ENCODE data around the gene SRSF3. TPM values are rescaled to one million over a fixed set of nuclear protein-coding genes. Genes with fewer than 3 reads are reported as not detected.

SRSF3 gene
- total and polyA plus RNA-seq, 2 donors (not counting 1 experiment from before 2014, with no cell fraction given): 316 to 642 TPM

DNA sequence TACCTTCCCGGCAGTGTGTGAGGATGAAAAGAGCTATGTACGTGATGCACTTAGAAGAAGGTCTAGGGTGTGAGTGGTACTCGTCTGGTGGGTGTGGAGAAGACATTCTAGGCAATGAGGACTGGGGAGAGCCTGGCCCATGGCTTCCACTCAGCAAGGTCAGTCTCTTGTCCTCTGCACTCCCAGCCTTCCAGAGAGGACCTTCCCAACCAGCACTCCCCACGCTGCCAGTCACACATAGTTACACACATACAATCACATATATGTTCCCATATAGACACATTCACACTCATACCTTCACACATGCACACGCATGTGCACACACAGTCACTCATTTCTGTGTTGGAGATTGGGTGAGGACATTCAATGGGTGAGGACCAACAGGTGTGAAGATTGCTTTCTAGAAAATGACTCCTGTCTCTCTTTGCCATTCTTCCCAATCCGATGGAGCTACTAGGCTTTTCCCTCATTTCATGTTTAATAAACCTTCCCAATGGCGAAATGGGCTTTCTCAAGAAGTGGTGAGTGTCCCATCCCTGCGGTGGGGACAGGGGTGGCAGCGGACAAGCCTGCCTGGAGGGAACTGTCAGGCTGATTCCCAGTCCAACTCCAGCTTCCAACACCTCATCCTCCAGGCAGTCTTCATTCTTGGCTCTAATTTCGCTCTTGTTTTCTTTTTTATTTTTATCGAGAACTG, 30.4 kb downstream of the SRSF3 start:
- WGBS (ENCODE audit: insufficient coverage): 97% methylated on average over 5 of the region's 11 CpGs
- Histone ChIP-seq H4K20me1 (ENCODE audit: control insufficient read depth, insufficient read depth, low read length, poor library complexity, severe bottlenecking) (no peaks in the 10 kb centered on the region), H3K36me3 (replicated peaks in 1 of 2; ENCODE audit: control extremely low read depth in 1 of 2, control insufficient read depth in 1 of 2, extremely low read depth in 1 of 2, insufficient read depth in 2 of 2, low read length in 1 of 2) (no peaks in the 10 kb centered on the region), H3K27ac (ENCODE audit: low read length in 2 of 2) (no peak overlapping the region), H3K79me2 (ENCODE audit: control insufficient read depth, insufficient read depth, low read length) (no peaks in the 10 kb centered on the region), H3K4me1 (ENCODE audit: control insufficient read depth in 2 of 2, insufficient read depth in 2 of 2, low read length in 2 of 2) (peaks cover 26 to 35% of the 10 kb centered on the region in 2 donors), H2AFZ (ENCODE audit: insufficient read depth, low read depth, low read length, poor library complexity, severe bottlenecking) (no peak overlapping the region), H3K27me3 (replicated peaks in 1 of 4; ENCODE audit: control extremely low read depth in 1 of 4, control insufficient read depth in 3 of 4, insufficient read depth in 4 of 4, low read length in 3 of 4) (no peaks in the 10 kb centered on the region), H3K9ac (ENCODE audit: low read length) (no peak overlapping the region), H3K9me3 (ENCODE audit: control extremely low read depth in 1 of 3, control insufficient read depth in 2 of 3, insufficient read depth in 1 of 3, low read length in 2 of 3) (no peaks in the 10 kb centered on the region), H3K4me3 (ENCODE audit: control extremely low read depth in 1 of 5, extremely low read depth in 1 of 5, insufficient read depth in 1 of 5, low read depth in 2 of 5, low read length in 4 of 5) (no peak overlapping the region), H3K4me2 (replicated peaks; ENCODE audit: low read depth, low read length, poor library complexity, severe bottlenecking) (peak overlapping the region; percentile 32)
- no peaks in the 10 kb centered on the region for H3K9me3 Mint-ChIP-seq (ENCODE audit: insufficient read depth)
- CTCF ChIA-PET: interaction anchor here (0.8 to 5.8 kb wide), 32 partner anchors 8 to 222 kb away, joined by 3 to 94 read pairs (median 4); partner anchors contain the start of gene CDKN1A
- ATAC-seq (ENCODE audit: low read depth): no peak
- intact Hi-C loops (cut with micrococcal nuclease): loop anchor here (5.0 kb wide), 1 partner anchor 113 kb away; no protein-coding TSS in a partner anchor
- peaks cover 37% of the 10 kb centered on the region for H3K4me1 Mint-ChIP-seq
- H3K4me3 Mint-ChIP-seq: no peak overlapping the region
- POLR2A ChIA-PET: no interaction called here
- H3K27me3 Mint-ChIP-seq: no peaks in the 10 kb centered on the region
- TF ChIP-seq EZH2 (IDR thresholded peaks at IDR 0.05; ENCODE audit: borderline replicate concordance, insufficient read depth, low read depth, low read length, poor library complexity, severe bottlenecking) (no peak), CTCF (IDR thresholded peaks at IDR 0.05) (no peak)
- no peak for DNase-seq
- no peak overlapping the region for H3K27ac Mint-ChIP-seq

DNA sequence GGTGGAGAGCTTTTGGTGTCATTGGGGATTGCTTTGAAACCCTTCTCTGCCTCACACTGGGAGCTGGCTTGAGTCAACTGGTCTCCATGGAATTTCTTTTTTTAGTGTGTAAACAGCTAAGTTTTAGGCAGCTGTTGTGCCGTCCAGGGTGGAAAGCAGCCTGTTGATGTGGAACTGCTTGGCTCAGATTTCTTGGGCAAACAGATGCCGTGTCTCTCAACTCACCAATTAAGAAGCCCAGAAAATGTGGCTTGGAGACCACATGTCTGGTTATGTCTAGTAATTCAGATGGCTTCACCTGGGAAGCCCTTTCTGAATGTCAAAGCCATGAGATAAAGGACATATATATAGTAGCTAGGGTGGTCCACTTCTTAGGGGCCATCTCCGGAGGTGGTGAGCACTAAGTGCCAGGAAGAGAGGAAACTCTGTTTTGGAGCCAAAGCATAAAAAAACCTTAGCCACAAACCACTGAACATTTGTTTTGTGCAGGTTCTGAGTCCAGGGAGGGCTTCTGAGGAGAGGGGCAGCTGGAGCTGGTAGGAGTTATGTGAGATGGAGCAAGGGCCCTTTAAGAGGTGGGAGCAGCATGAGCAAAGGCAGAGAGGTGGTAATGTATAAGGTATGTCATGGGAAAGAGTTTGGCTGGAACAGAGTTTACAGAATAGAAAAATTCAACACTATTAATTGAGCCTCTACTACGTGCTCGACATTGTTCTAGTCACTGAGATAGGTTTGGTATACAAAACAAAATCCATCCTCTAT, 31.2 kb downstream of the SRSF3 start:
- Histone ChIP-seq H3K9ac (ENCODE audit: low read length) (no peak overlapping the region), H2AFZ (ENCODE audit: insufficient read depth, low read depth, low read length, poor library complexity, severe bottlenecking) (no peak overlapping the region), H3K9me3 (ENCODE audit: control extremely low read depth in 1 of 3, control insufficient read depth in 2 of 3, insufficient read depth in 1 of 3, low read length in 2 of 3) (no peaks in the 10 kb centered on the region), H3K4me3 (ENCODE audit: control extremely low read depth in 1 of 5, extremely low read depth in 1 of 5, insufficient read depth in 1 of 5, low read depth in 2 of 5, low read length in 4 of 5) (no peak overlapping the region), H4K20me1 (ENCODE audit: control insufficient read depth, insufficient read depth, low read length, poor library complexity, severe bottlenecking) (no peaks in the 10 kb centered on the region), H3K79me2 (ENCODE audit: control insufficient read depth, insufficient read depth, low read length) (no peaks in the 10 kb centered on the region), H3K4me2 (replicated peaks; ENCODE audit: low read depth, low read length, poor library complexity, severe bottlenecking) (no peak overlapping the region), H3K27me3 (replicated peaks in 1 of 4; ENCODE audit: control extremely low read depth in 1 of 4, control insufficient read depth in 3 of 4, insufficient read depth in 4 of 4, low read length in 3 of 4) (no peaks in the 10 kb centered on the region), H3K4me1 (ENCODE audit: control insufficient read depth in 2 of 2, insufficient read depth in 2 of 2, low read length in 2 of 2) (peaks cover 30 to 42% of the 10 kb centered on the region in 2 donors), H3K36me3 (replicated peaks in 1 of 2; ENCODE audit: control extremely low read depth in 1 of 2, control insufficient read depth in 1 of 2, extremely low read depth in 1 of 2, insufficient read depth in 2 of 2, low read length in 1 of 2) (no peaks in the 10 kb centered on the region), H3K27ac (ENCODE audit: low read length in 2 of 2) (no peak overlapping the region)
- Mint-ChIP-seq H3K4me1 (peaks cover 42% of the 10 kb centered on the region), H3K4me3 (no peak overlapping the region), H3K9me3 (ENCODE audit: insufficient read depth) (no peaks in the 10 kb centered on the region), H3K27me3 (no peaks in the 10 kb centered on the region), H3K27ac (peak overlapping the region; percentile 42)
- TF ChIP-seq CTCF (IDR thresholded peaks at IDR 0.05) (no peak), EZH2 (IDR thresholded peaks at IDR 0.05; ENCODE audit: borderline replicate concordance, insufficient read depth, low read depth, low read length, poor library complexity, severe bottlenecking) (no peak)
- DNase-seq (no peak), ATAC-seq (ENCODE audit: low read depth) (no peak)
- ChIA-PET POLR2A (no interaction called here), CTCF (interaction anchor here (0.8 to 5.8 kb wide), 18 partner anchors 7 to 155 kb away, joined by 3 to 94 read pairs (median 5); no protein-coding TSS in a partner anchor)
- WGBS (ENCODE audit: insufficient coverage): 60% methylated on average over 1 of the region's 5 CpGs
- intact Hi-C loops (cut with micrococcal nuclease): no loop called here

Measured in B cell (primary cell).